Right lobe of liver (tissue), 6 donors: Measurements from ENCODE around the gene PADI6. TPM values are rescaled to one million over a fixed set of nuclear protein-coding genes. Genes with fewer than 3 reads are reported as not detected.

Source experiments
- ATAC-seq, 4 donors: fragments of 200-7000 bp; cut with Tn5 transposase; one replicate each; pipeline ENCODE4 v1.9.1; 2020; ENCODE audit warnings: mild to moderate bottlenecking in 4 of 4, moderate library complexity in 4 of 4
- DNase-seq, 3 donors: peaks; one replicate each; pipeline ENCODE4 v3.0.0-alpha.2; 2020
- H3K27ac ChIP-seq, 3 donors: fragments of 200-600 bp; one replicate each; pipeline ENCODE4 v1.8.0; 2022
- H3K27me3 ChIP-seq, 2 donors: fragments of 200-600 bp; one replicate each; pipeline ENCODE4 v1.8.0; 2022
- H3K36me3 ChIP-seq, 4 donors: fragments of 200-600 bp; sonication (generic) in 1 of 4; one replicate each; pipeline versions ENCODE4 v1.5.1 to v1.8.0; 2017 to 2022; ENCODE audit warnings: control low read depth in 1 of 4
- H3K4me1 ChIP-seq, 4 donors: fragments of 200-600 bp; sonication (generic) in 1 of 4; one replicate each; pipeline versions ENCODE4 v1.5.1 to v1.8.0; 2017 to 2022; ENCODE audit warnings: control low read depth in 1 of 4
- H3K4me3 ChIP-seq, 3 donors: fragments of 200-600 bp; one replicate each; pipeline ENCODE4 v1.8.0; 2022
- H3K9me3 ChIP-seq, 4 donors: fragments of 200-600 bp; sonication (generic) in 1 of 4; one replicate each; pipeline versions ENCODE4 v1.5.1 to v1.8.0; 2017 to 2022; ENCODE audit warnings: control low read depth in 1 of 4
- CTCF ChIP-seq, 4 donors: fragments of 200-600 bp in 3 of 4; fragments of 450-650 bp in 1 of 4; IDR thresholded peaks; one replicate each; pipeline versions ENCODE4 v1.5.1 to v1.8.0; 2016 to 2022; ENCODE audit warnings: antibody characterized with exemption in 4 of 4, mild to moderate bottlenecking in 2 of 4
- POLR2A ChIP-seq: fragments of 450-650 bp; IDR thresholded peaks from one replicate; pipeline ENCODE4 v1.6.1; 2017; ENCODE audit warnings: antibody characterized with exemption, mild to moderate bottlenecking
- WGBS: methylation state at CpG from one replicate; pipeline ENCODE4 v1.1.6; 2018; ENCODE audit warnings: low coverage, low lambda C conversion rate; ENCODE audit not compliant: insufficient coverage; ENCODE audit errors: missing lambda C conversion rate; 5-methylcytosine and 5-hydroxymethylcytosine counted together
- intact Hi-C, 2 donors: fragments of 100-400 bp; cut with DNase I; formaldehyde crosslinking; loops; one replicate each; pipeline versions ENCODE4 v1.11.2 to v1.14.1; 2022
- total RNA-seq, 6 experiments: library from RNA; depleted of rRNA in 2 of 6; stranded (reverse); fragments of >200 nt in 2 of 6; fragmentation: NEBNext Ultra II Directional in 3 of 6; extraction: Animal tissue kit (Norgen Biotek cat#: 25700) in 3 of 6; gene quantifications; one replicate each; pipeline versions ENCODE4 v1.1.0 to v1.2.4, GENCODE V29; 2016 to 2023
- donor health status: DM: no; HTN: yes; CAD: no.
- donor health status: DM: no; HTN: no; CAD: no.
- donor health status: DM: no; HTN: no; CAD: no.
- donor health status: DM: no; HTN: yes; CAD: no.
- donor health status: DM: no; HTN: yes; CAD: no.

Gene PADI6
- total RNA-seq, 6 experiments from 2014 or later: not detected

- peak overlapping the region; percentile 22 to 38 (median 33) for H3K4me3 ChIP-seq
- intact Hi-C loops: no loop called here
- H3K27me3 ChIP-seq: no peaks in the 10 kb centered on the region
- 47% methylated on average over 13 of the region's 18 CpGs for WGBS
- H3K27ac ChIP-seq: no peak overlapping the region
- DNase-seq (no peak), ATAC-seq (no peak)
- peaks cover 0 to 13% (median 4%) of the 10 kb centered on the region in 4 donors for H3K4me1 ChIP-seq
- H3K9me3 ChIP-seq: no peaks in the 10 kb centered on the region
- TF ChIP-seq POLR2A (no peak), CTCF (IDR thresholded peaks at IDR 0.05) (no peak)
- no peaks in the 10 kb centered on the region for H3K36me3 ChIP-seq
These were observed 68.3 kb downstream of the PADI6 start for GRCh38 chr1:17440074-17440826.

DNA sequence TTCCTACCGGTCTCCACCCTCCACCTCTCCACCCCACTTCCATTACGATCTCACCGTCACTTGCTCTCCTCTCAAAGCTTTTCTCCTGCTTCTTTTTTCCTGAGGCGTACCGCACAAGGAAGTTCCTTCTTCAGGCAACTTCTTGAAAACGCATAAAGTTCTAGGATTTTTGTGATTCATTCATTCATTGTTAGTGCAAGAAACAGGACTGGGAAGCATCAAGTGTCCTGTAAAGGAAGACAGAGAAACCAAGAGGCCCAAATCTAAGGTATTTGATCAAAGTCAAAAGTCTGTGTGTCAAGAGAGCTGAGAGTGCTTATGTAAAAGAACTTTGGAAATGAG, 68.8 kb downstream of the PADI6 start:
- Histone ChIP-seq H3K36me3 (no peaks in the 10 kb centered on the region), H3K9me3 (no peaks in the 10 kb centered on the region), H3K27me3 (no peaks in the 10 kb centered on the region), H3K27ac (no peak overlapping the region), H3K4me1 (peaks cover 0 to 13% (median 4%) of the 10 kb centered on the region in 4 donors), H3K4me3 (no peak overlapping the region)
- intact Hi-C loops: no loop called here
- 64% methylated on average over 6 of the region's 6 CpGs for WGBS
- DNase-seq: no peak
- TF ChIP-seq CTCF (IDR thresholded peaks at IDR 0.05) (no peak), POLR2A (no peak)
- no peak for ATAC-seq

DNA sequence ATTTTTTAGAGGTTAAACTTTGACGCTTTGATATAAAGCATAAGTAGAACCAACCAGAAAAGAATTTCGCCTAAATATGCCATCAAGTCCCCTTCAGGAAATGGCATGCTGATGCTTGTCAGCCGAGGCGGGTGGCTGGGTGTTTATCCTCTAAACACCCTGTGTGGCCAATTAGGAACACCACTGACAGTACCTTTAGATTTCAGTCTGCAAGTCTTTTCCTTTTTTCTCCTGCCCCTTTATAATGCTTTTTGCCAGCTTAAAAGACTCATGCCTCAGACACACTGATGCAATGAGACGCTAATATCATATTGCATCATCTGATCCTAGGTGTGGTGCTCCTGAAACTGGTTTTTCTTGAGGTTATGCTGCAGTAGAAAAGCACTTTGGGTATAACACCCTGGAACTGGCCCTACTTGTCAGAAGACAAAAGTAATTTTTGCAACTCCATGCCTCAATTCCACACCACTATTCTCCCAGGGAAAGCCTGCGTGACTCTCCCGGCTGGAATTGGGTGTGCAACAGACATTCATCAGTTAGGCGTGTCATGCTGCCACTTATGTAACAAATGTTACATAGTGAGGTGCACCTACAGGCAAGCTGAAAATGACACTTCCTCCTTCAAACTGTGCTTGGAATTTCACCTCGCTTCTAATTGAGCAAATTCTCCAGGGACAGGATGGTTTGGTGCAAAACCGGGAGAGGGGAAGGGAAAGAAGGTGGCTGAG, 69.4 kb downstream of the PADI6 start:
- Histone ChIP-seq H3K27me3 (no peaks in the 10 kb centered on the region), H3K4me3 (no peak overlapping the region), H3K4me1 (peaks cover 0 to 10% (median 4%) of the 10 kb centered on the region in 4 donors), H3K9me3 (no peaks in the 10 kb centered on the region), H3K36me3 (no peaks in the 10 kb centered on the region), H3K27ac (no peak overlapping the region)
- intact Hi-C loops: no loop called here
- DNase-seq: no peak
- TF ChIP-seq POLR2A (no peak), CTCF (IDR thresholded peaks at IDR 0.05) (no peak)
- 39% methylated on average over 10 of the region's 10 CpGs for WGBS
- no peak for ATAC-seq

DNA sequence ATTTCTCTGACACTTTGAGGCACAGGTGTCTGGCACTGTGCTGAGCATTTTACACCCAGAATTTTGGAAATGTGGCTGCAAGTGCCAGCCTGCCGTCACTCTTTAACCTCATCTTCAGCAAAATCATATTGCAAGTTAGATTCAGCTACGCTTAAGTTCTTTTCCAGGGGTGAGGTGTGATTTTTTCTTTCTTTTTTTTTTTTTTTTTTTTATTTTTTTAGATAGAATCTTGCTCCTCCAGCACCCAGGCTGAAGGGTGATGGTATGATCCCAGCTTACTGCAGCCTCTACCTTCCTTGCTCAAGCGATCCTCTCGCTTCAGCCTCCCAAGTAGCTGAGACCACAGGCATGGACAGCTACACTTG, 70.0 kb downstream of the PADI6 start:
- WGBS: 84% methylated on average over 4 of the region's 4 CpGs
- H3K27me3 ChIP-seq: no peaks in the 10 kb centered on the region
- intact Hi-C loops: no loop called here

More for the DNA sequence above, 70.0 kb downstream of the PADI6 start:
- H3K36me3 ChIP-seq: no peaks in the 10 kb centered on the region
- no peak overlapping the region for H3K27ac ChIP-seq
- peaks cover 0 to 5% (median 2%) of the 10 kb centered on the region in 4 donors for H3K4me1 ChIP-seq
- DNase-seq (no peak), ATAC-seq (no peak)
- no peak overlapping the region for H3K4me3 ChIP-seq
- no peaks in the 10 kb centered on the region for H3K9me3 ChIP-seq
- TF ChIP-seq POLR2A (no peak), CTCF (IDR thresholded peaks at IDR 0.05) (no peak)
